Measurements from ENCODE around the gene PPP1R15B. TPM values are rescaled to one million over a fixed set of nuclear protein-coding genes. Genes with fewer than 3 reads are reported as not detected.

The PPP1R15B gene
- total and polyA plus RNA-seq, 2 donors (not counting 1 experiment from before 2014, with no cell fraction given): 65.7 to 137 TPM

- DNase-seq (no peak), ATAC-seq (ENCODE audit: low read depth) (no peak)
- H3K9me3 ChIP-seq (ENCODE audit: control extremely low read depth in 1 of 3, control insufficient read depth in 2 of 3, insufficient read depth in 1 of 3, low read length in 2 of 3): no peaks in the 10 kb centered on the region
- H3K4me3 ChIP-seq (ENCODE audit: control extremely low read depth in 1 of 5, extremely low read depth in 1 of 5, insufficient read depth in 1 of 5, low read depth in 2 of 5, low read length in 4 of 5): peak overlapping the region in 4 of 5 experiments; percentile 36 to 63 (median 58)
- no peaks in the 10 kb centered on the region for H3K36me3 ChIP-seq (replicated peaks in 1 of 2; ENCODE audit: control extremely low read depth in 1 of 2, control insufficient read depth in 1 of 2, extremely low read depth in 1 of 2, insufficient read depth in 2 of 2, low read length in 1 of 2)
- peaks cover 13 to 16% of the 10 kb centered on the region in 2 donors for H3K4me1 ChIP-seq (ENCODE audit: control insufficient read depth in 2 of 2, insufficient read depth in 2 of 2, low read length in 2 of 2)
- peak overlapping the region; percentile 71 for H3K9ac ChIP-seq (ENCODE audit: low read length)
- H4K20me1 ChIP-seq (ENCODE audit: control insufficient read depth, insufficient read depth, low read length, poor library complexity, severe bottlenecking): no peaks in the 10 kb centered on the region
- no peak for TF ChIP-seq CTCF (IDR thresholded peaks at IDR 0.05)
- H3K79me2 ChIP-seq (ENCODE audit: control insufficient read depth, insufficient read depth, low read length): no peaks in the 10 kb centered on the region
- peaks cover 0 to 48% (median 17%) of the 10 kb centered on the region in 4 experiments for H3K27me3 ChIP-seq (replicated peaks in 1 of 4; ENCODE audit: control extremely low read depth in 1 of 4, control insufficient read depth in 3 of 4, insufficient read depth in 4 of 4, low read length in 3 of 4)
- Mint-ChIP-seq H3K4me3 (peak overlapping the region; percentile 78), H3K27me3 (peaks cover 34% of the 10 kb centered on the region), H3K27ac (no peak overlapping the region), H3K9me3 (ENCODE audit: insufficient read depth) (no peaks in the 10 kb centered on the region), H3K4me1 (peaks cover 17% of the 10 kb centered on the region)
- intact Hi-C loops (cut with micrococcal nuclease): no loop called here
- peak overlapping the region; percentile 81 for H2AFZ ChIP-seq (ENCODE audit: insufficient read depth, low read depth, low read length, poor library complexity, severe bottlenecking)
- POLR2A ChIA-PET: no interaction called here
- H3K27ac ChIP-seq (ENCODE audit: low read length in 2 of 2): no peak overlapping the region
- CTCF ChIA-PET: interaction anchor here (1.1 to 2.8 kb wide), 8 partner anchors 14 to 430 kb away, joined by 3 to 19 read pairs (median 4); no protein-coding TSS in a partner anchor
- peak overlapping the region; percentile 96 for H3K4me2 ChIP-seq (replicated peaks; ENCODE audit: low read depth, low read length, poor library complexity, severe bottlenecking)
- 74% methylated on average over 23 of the region's 28 CpGs for WGBS (ENCODE audit: insufficient coverage)
Observed at GRCh38 chr1:204376919-204377799, 34.5 kb downstream of the PPP1R15B start.

DNA sequence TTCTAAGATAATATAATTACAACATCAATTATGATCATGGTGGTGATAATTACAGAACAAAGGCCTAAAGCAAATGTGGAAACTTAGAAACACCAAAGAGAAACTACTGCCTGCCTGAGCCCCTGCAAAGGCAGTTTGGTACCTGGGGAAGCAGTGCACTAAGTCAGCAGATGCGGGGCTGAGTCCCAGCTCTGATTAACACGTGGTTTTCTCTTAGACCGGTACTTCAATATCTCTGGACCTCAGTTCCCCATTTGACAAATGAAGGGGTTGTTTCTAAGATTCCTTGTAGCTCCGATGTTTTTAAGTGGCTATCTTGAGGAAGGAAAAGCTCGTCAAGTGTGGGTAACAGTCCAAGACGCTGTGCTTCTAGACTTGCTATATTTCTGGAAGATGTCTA is 35.2 kb downstream of the PPP1R15B start:
- no peaks in the 10 kb centered on the region for H3K9me3 ChIP-seq (ENCODE audit: control extremely low read depth in 1 of 3, control insufficient read depth in 2 of 3, insufficient read depth in 1 of 3, low read length in 2 of 3)
- no peak overlapping the region for H3K27ac Mint-ChIP-seq
- no peak for TF ChIP-seq EZH2 (IDR thresholded peaks at IDR 0.05; ENCODE audit: borderline replicate concordance, insufficient read depth, low read depth, low read length, poor library complexity, severe bottlenecking)
- peak overlapping the region; percentile 49 for H3K4me3 Mint-ChIP-seq
- no peak overlapping the region for H3K9ac ChIP-seq (ENCODE audit: low read length)
- ChIA-PET POLR2A (no interaction called here), CTCF (interaction anchor here (1.5 to 2.8 kb wide), 3 partner anchors 13 to 189 kb away, joined by 3 to 9 read pairs (median 8); no protein-coding TSS in a partner anchor)
- no peaks in the 10 kb centered on the region for H3K79me2 ChIP-seq (ENCODE audit: control insufficient read depth, insufficient read depth, low read length)
- H3K4me2 ChIP-seq (replicated peaks; ENCODE audit: low read depth, low read length, poor library complexity, severe bottlenecking): no peak overlapping the region
- DNase-seq: no peak
- no peak overlapping the region for H2AFZ ChIP-seq (ENCODE audit: insufficient read depth, low read depth, low read length, poor library complexity, severe bottlenecking)
- no peaks in the 10 kb centered on the region for H3K9me3 Mint-ChIP-seq (ENCODE audit: insufficient read depth)
- no peaks in the 10 kb centered on the region for H3K36me3 ChIP-seq (replicated peaks in 1 of 2; ENCODE audit: control extremely low read depth in 1 of 2, control insufficient read depth in 1 of 2, extremely low read depth in 1 of 2, insufficient read depth in 2 of 2, low read length in 1 of 2)
- H4K20me1 ChIP-seq (ENCODE audit: control insufficient read depth, insufficient read depth, low read length, poor library complexity, severe bottlenecking): no peaks in the 10 kb centered on the region
- intact Hi-C loops (cut with micrococcal nuclease): no loop called here
- H3K27ac ChIP-seq (ENCODE audit: low read length in 2 of 2): no peak overlapping the region
- no peak for ATAC-seq (ENCODE audit: low read depth)
- 23% methylated on average over 6 of the region's 6 CpGs for WGBS (ENCODE audit: insufficient coverage)
- peaks cover 13 to 14% of the 10 kb centered on the region in 2 donors for H3K4me1 ChIP-seq (ENCODE audit: control insufficient read depth in 2 of 2, insufficient read depth in 2 of 2, low read length in 2 of 2)
- H3K4me1 Mint-ChIP-seq: peaks cover 14% of the 10 kb centered on the region
- peaks cover 37% of the 10 kb centered on the region for H3K27me3 Mint-ChIP-seq
- peaks cover 0 to 51% (median 17%) of the 10 kb centered on the region in 4 experiments for H3K27me3 ChIP-seq (replicated peaks in 1 of 4; ENCODE audit: control extremely low read depth in 1 of 4, control insufficient read depth in 3 of 4, insufficient read depth in 4 of 4, low read length in 3 of 4)
- no peak overlapping the region for H3K4me3 ChIP-seq (ENCODE audit: control extremely low read depth in 1 of 5, extremely low read depth in 1 of 5, insufficient read depth in 1 of 5, low read depth in 2 of 5, low read length in 4 of 5)
